GM23248 (cell line): ENCODE measurements around the gene FAM168B.

Source experiments
- EZH2 ChIP-seq: fragments of 200-600 bp; sonication (generic); IDR thresholded peaks from 2 replicates; pipeline ENCODE4 v1.6.1; 2018; ENCODE audit warnings: antibody characterized with exemption, mild to moderate bottlenecking; ENCODE audit not compliant: insufficient read depth, poor library complexity, severe bottlenecking
- EZH2phosphoT487 ChIP-seq: fragments of 200-600 bp; sonication (generic); IDR thresholded peaks from 2 replicates; pipeline ENCODE4 v1.6.1; 2018; ENCODE audit warnings: antibody characterized with exemption, moderate library complexity, mild to moderate bottlenecking, low read depth; ENCODE audit not compliant: insufficient read depth

GRCh38 chr2:131039101-131039440 is 54.2 kb downstream of the FAM168B start:
- TF ChIP-seq EZH2 (no peak), EZH2phosphoT487 (no peak)
